Stimulated activated naive CD4-positive, alpha-beta T cell treated with Interleukin-2 at 50 U/mL for 16 hours (primary cell): Measurements from ENCODE around the gene BDKRB2.

Experiments
- DNase-seq: peaks from one replicate; lab custom pipeline; 2025; lab: John Stamatoyannopoulos, UW

BDKRB2 gene

GRCh38 chr14:96198430-96199130 lies 6.1 kb upstream of the BDKRB2 start:
- no peak for DNase-seq

- no peak for DNase-seq
Observed at GRCh38 chr14:96201157-96201556, 3.5 kb upstream of the BDKRB2 start.

- DNase-seq: no peak
Observed at GRCh38 chr14:96201965-96202364, 2.7 kb upstream of the BDKRB2 start.

- DNase-seq: no peak
Observed at GRCh38 chr14:96202441-96203094, 2.1 kb upstream of the BDKRB2 start.

- DNase-seq: no peak
Observed at GRCh38 chr14:96203116-96203515, 1.5 kb upstream of the BDKRB2 start.

- DNase-seq: no peak
Observed at GRCh38 chr14:96203635-96204034, 1.0 kb upstream of the BDKRB2 start.

- no peak for DNase-seq
Observed at GRCh38 chr14:96205059-96205977, 679 bp downstream of the BDKRB2 start.

- DNase-seq: no peak
Observed at GRCh38 chr14:96205978-96206360, 1.3 kb downstream of the BDKRB2 start.

GRCh38 chr14:96206461-96206860 lies 1.8 kb downstream of the BDKRB2 start:
- DNase-seq: no peak

GRCh38 chr14:96207686-96208085 lies 3.0 kb downstream of the BDKRB2 start:
- DNase-seq: no peak

- DNase-seq: no peak
Observed at GRCh38 chr14:96208739-96209138, 4.1 kb downstream of the BDKRB2 start.

GRCh38 chr14:96212140-96212539 lies 7.5 kb downstream of the BDKRB2 start:
- no peak for DNase-seq

- DNase-seq: no peak
Observed at GRCh38 chr14:96212896-96213295, 8.3 kb downstream of the BDKRB2 start.

- no peak for DNase-seq
Observed at GRCh38 chr14:96213871-96214465, 9.3 kb downstream of the BDKRB2 start.

- no peak for DNase-seq
Observed at GRCh38 chr14:96214793-96215192, 10.2 kb downstream of the BDKRB2 start.

- DNase-seq: no peak
Observed at GRCh38 chr14:96215452-96216244, 11.0 kb downstream of the BDKRB2 start.

- no peak for DNase-seq
Observed at GRCh38 chr14:96216627-96217026, 12.0 kb downstream of the BDKRB2 start.

- no peak for DNase-seq
Observed at GRCh38 chr14:96217376-96217913, 12.8 kb downstream of the BDKRB2 start.

- DNase-seq: no peak
Observed at GRCh38 chr14:96221109-96221650, 16.5 kb downstream of the BDKRB2 start.

- no peak for DNase-seq
Observed at GRCh38 chr14:96221841-96222240, 17.2 kb downstream of the BDKRB2 start.
